COLO829 (cell line): Measurements from ENCODE around the gene PARD3B.
"Not testable (repeated sequence)": the region's sequence is repeated elsewhere in the genome, so short reads cannot be mapped to it uniquely, and the experiment has no call there.

Experiments used
- DNase-seq: peaks from one replicate; pipeline ENCODE4 v3.0.0; 2012; ENCODE audit warnings: low spot score

The PARD3B gene

GRCh38 chr2:205464681-205465080, 919.4 kb downstream of the PARD3B start:
- DNase-seq, result no peak

GRCh38 chr2:205465791-205466190, 920.5 kb downstream of the PARD3B start:
- no peak for DNase-seq

GRCh38 chr2:205471776-205472175, 926.5 kb downstream of the PARD3B start:
- no peak for DNase-seq

GRCh38 chr2:205473791-205474190, 928.5 kb downstream of the PARD3B start:
- DNase-seq, result no peak

GRCh38 chr2:205474741-205475415, 929.6 kb downstream of the PARD3B start:
- peak; percentile 12 for DNase-seq

- no peak for DNase-seq
Observed at GRCh38 chr2:205475416-205475768, 930.1 kb downstream of the PARD3B start.

GRCh38 chr2:205477016-205477705, 931.9 kb downstream of the PARD3B start:
- DNase-seq, result no peak

GRCh38 chr2:205481861-205482260, 936.6 kb downstream of the PARD3B start:
- no peak for DNase-seq

GRCh38 chr2:205482399-205483081, 937.3 kb downstream of the PARD3B start:
- DNase-seq, result no peak

GRCh38 chr2:205483095-205483494, 937.8 kb downstream of the PARD3B start:
- no peak for DNase-seq

- no peak for DNase-seq
Observed at GRCh38 chr2:205484215-205484614, 938.9 kb downstream of the PARD3B start.

GRCh38 chr2:205484764-205485163, 939.5 kb downstream of the PARD3B start:
- DNase-seq, result no peak

- not testable (repeated sequence) for DNase-seq
Observed at GRCh38 chr2:205493528-205493927, 948.3 kb downstream of the PARD3B start.

GRCh38 chr2:205494537-205495235, 949.4 kb downstream of the PARD3B start:
- no peak for DNase-seq

GRCh38 chr2:205495819-205496218, 950.5 kb downstream of the PARD3B start:
- DNase-seq, result no peak

- DNase-seq, result no peak
Observed at GRCh38 chr2:205496370-205496769, 951.1 kb downstream of the PARD3B start.

- DNase-seq, result no peak
Observed at GRCh38 chr2:205496772-205497171, 951.5 kb downstream of the PARD3B start.

GRCh38 chr2:205499006-205499405, 953.7 kb downstream of the PARD3B start:
- DNase-seq, result no peak

GRCh38 chr2:205500065-205500464, 954.8 kb downstream of the PARD3B start:
- no peak for DNase-seq

GRCh38 chr2:205500951-205501350, 955.7 kb downstream of the PARD3B start:
- no peak for DNase-seq

GRCh38 chr2:205501826-205502225, 956.6 kb downstream of the PARD3B start:
- DNase-seq, result no peak

- no peak for DNase-seq
Observed at GRCh38 chr2:205505371-205505770, 960.1 kb downstream of the PARD3B start.

GRCh38 chr2:205509655-205510054, 964.4 kb downstream of the PARD3B start:
- no peak for DNase-seq
